Gastroesophageal sphincter (tissue), 4 donors: ENCODE data around the gene PSRC1. TPM values are rescaled to one million over a fixed set of nuclear protein-coding genes. Genes with fewer than 3 reads are reported as not detected.
"Not testable (repeated sequence)": the region's sequence is repeated elsewhere in the genome, so short reads cannot be mapped to it uniquely, and the experiment has no call there.

ENCODE experiments used
- ATAC-seq: fragments of 150-250 bp; one replicate; pipeline ENCODE4 v1.9.1; 2016; ENCODE audit warnings: mild to moderate bottlenecking, moderate library complexity
- H3K27ac ChIP-seq, 4 donors: fragments of 200-600 bp; sonication (generic) in 3 of 4; 1 replicate in 3 of 4; 2 replicates in 1 of 4; pipeline ENCODE4 v1.5.1; 2016 to 2019
- H3K27me3 ChIP-seq: fragments of 200-600 bp; sonication (generic); one replicate; pipeline ENCODE4 v1.5.1; 2019
- H3K36me3 ChIP-seq, 2 donors: fragments of 200-600 bp; sonication (generic); one replicate each; pipeline ENCODE4 v1.5.1; 2019; ENCODE audit warnings: control low read depth in 1 of 2
- H3K4me1 ChIP-seq, 3 donors: fragments of 200-600 bp; sonication (generic); 1 replicate in 2 of 3; 2 replicates in 1 of 3; pipeline ENCODE4 v1.5.1; 2016 to 2019; ENCODE audit warnings: control low read depth in 2 of 3
- H3K4me3 ChIP-seq, 2 donors: fragments of 200-600 bp; sonication (generic); one replicate each; pipeline ENCODE4 v1.5.1; 2019; ENCODE audit warnings: mild to moderate bottlenecking in 1 of 2, moderate library complexity in 1 of 2
- H3K9me3 ChIP-seq, 3 donors: fragments of 200-600 bp; sonication (generic); one replicate each; pipeline ENCODE4 v1.5.1; 2017 to 2019; ENCODE audit warnings: control low read depth in 2 of 3
- EP300 ChIP-seq: sonication (generic); formaldehyde crosslinking; IDR thresholded peaks from one replicate; pipeline ENCODE4 v1.6.1; 2017; ENCODE audit warnings: antibody characterized with exemption, mild to moderate bottlenecking
- POLR2A ChIP-seq, 2 donors: fragments of 450-650 bp; IDR thresholded peaks; one replicate each; pipeline ENCODE4 v1.6.1; 2017; ENCODE audit warnings: antibody characterized with exemption in 2 of 2, mild to moderate bottlenecking in 2 of 2, moderate library complexity in 1 of 2
- POLR2AphosphoS5 ChIP-seq: sonication (generic); formaldehyde crosslinking; IDR thresholded peaks from one replicate; pipeline ENCODE4 v1.6.1; 2017; ENCODE audit warnings: antibody characterized with exemption
- WGBS, 2 donors: methylation state at CpG; one replicate each; pipeline ENCODE4 v1.1.5; 2018; ENCODE audit warnings: low coverage in 1 of 2; 5-methylcytosine and 5-hydroxymethylcytosine counted together
- total RNA-seq, 4 donors: library from RNA; depleted of rRNA; stranded (reverse); fragments of >200 nt; gene quantifications; one replicate each; pipeline ENCODE4 v1.1.0, GENCODE V29; 2016
- TF ChIP-seq, protein P1 (sequence below), 4 experiments: fragments of 200-600 bp in 2 of 4; fragments of 450-650 bp in 2 of 4; sonication (generic) in 1 of 4; IDR thresholded peaks; one replicate each; pipeline ENCODE4 v1.5.1; 2017 to 2019; ENCODE audit warnings: antibody characterized with exemption in 4 of 4, mild to moderate bottlenecking in 2 of 4, moderate library complexity in 2 of 4

PSRC1 gene
- total RNA-seq, 4 donors from 2014 or later, result 6.9 to 26.9 (median 10.3) TPM

DNA sequence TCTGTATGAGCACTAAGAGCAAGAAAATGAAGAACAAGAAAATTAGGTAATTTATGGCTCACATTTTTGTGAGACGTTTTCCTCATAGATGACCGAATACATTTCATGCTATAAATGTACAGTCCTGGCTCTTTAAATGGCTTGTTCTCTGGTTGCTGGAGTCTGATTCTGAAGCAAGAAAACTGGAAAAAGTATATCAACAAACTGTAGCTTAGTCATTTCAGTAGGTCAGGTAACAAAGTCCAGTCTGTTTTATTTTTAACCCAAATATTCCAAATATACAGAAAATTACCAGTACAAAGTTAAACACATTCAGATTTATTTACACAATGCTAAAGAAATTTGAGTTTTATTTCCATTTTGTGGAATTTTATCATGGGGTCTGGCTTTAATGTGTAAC is 26.4 kb upstream of the PSRC1 start:
- Histone ChIP-seq H3K4me3 (no peak overlapping the region), H3K27ac (peak overlapping the region; percentile 30 to 78 (median 70)), H3K4me1 (peaks cover 9 to 88% (median 10%) of the 10 kb centered on the region in 3 donors), H3K9me3 (no peaks in the 10 kb centered on the region), H3K36me3 (peaks cover 0 to 45% of the 10 kb centered on the region in 2 donors), H3K27me3 (no peaks in the 10 kb centered on the region)
- WGBS, 2 donors, result 19 to 24% methylated on average over 2 of the region's 2 CpGs
- TF ChIP-seq, protein P1, sequence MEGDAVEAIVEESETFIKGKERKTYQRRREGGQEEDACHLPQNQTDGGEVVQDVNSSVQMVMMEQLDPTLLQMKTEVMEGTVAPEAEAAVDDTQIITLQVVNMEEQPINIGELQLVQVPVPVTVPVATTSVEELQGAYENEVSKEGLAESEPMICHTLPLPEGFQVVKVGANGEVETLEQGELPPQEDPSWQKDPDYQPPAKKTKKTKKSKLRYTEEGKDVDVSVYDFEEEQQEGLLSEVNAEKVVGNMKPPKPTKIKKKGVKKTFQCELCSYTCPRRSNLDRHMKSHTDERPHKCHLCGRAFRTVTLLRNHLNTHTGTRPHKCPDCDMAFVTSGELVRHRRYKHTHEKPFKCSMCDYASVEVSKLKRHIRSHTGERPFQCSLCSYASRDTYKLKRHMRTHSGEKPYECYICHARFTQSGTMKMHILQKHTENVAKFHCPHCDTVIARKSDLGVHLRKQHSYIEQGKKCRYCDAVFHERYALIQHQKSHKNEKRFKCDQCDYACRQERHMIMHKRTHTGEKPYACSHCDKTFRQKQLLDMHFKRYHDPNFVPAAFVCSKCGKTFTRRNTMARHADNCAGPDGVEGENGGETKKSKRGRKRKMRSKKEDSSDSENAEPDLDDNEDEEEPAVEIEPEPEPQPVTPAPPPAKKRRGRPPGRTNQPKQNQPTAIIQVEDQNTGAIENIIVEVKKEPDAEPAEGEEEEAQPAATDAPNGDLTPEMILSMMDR (IDR thresholded peaks at IDR 0.05), result no peak
- TF ChIP-seq EP300 (no peak), POLR2A (IDR thresholded peaks at IDR 0.05) (no peak), POLR2AphosphoS5 (no peak)
- ATAC-seq, result no peak

DNA sequence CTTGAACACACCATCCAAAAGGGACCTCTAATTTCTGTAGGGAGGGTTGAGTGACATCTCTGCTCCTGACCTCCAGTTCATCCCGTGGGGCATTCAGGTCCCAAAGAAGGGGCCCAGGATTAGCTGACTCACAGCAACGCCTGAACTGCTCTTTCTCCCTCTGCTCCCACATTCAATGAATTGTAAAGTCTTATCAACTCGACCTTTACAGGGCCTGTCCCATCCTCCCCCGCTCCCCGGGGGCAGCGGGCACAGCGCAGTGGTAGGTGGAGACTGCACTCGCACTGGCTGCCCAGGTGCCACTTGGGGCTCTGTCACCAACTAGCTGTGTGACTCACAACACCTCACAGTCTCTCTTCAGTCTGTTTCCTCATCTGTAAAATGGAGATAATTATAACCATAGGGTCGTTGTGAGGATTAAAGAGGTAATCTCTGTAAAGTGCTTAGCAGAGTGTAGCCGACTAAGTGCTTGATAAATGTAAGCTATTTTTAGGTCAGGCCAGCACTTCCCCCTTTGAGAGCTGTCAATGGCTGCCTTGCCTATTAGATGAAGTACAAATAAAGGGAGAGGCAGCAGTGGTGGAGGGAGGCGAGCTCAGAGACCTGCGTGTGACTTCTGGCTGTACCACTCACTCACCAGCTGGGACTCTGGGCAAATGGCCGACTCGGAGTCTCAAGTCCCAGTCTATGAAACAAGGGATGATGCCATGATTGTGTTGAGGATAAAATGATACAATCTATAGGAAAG is 24.5 kb upstream of the PSRC1 start:
- whole genome bisulfite sequencing, 2 donors, result 8 to 39% methylated on average over 2 to 13 of the region's 14 CpGs
- Histone ChIP-seq H3K9me3 (no peaks in the 10 kb centered on the region), H3K36me3 (peaks cover 0 to 26% of the 10 kb centered on the region in 2 donors), H3K27ac (peak overlapping the region; percentile 12 to 78 (median 74)), H3K27me3 (no peaks in the 10 kb centered on the region), H3K4me1 (peaks cover 9 to 89% (median 10%) of the 10 kb centered on the region in 3 donors), H3K4me3 (no peak overlapping the region)
- ATAC-seq, result no peak
- TF ChIP-seq POLR2AphosphoS5 (no peak), EP300 (no peak), POLR2A (IDR thresholded peaks at IDR 0.05) (no peak)
- TF ChIP-seq, protein P1 (IDR thresholded peaks at IDR 0.05), result no peak

DNA sequence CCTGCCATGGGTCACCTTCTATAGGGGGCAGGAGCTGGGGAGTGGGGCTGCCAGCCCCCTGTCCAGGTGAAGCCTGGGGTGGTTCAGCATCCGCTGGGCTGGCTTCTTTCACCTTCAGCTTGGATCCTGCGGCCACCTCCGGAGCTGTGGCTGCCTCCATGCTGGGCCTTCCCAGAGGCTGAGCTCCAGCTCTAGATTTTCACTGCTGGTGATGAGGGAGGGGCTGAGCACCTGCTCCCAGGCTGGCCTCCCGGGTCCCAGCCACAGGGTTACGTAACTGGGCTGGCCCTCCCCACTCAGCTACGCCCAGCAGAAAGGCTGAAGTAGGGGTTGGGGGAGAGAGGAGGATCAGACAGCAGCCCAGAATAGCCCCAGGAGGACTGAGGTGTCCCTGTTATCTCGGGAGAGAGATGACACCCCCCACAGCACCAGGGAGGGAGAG is 23.9 kb upstream of the PSRC1 start, which contains the start of gene MYBPHL:
MYBPHL (minus strand) TSS at position 180 of the 442 bp plus-strand sequence; CDS start at position 160, 20 bp downstream.
- Histone ChIP-seq H3K4me3 (no peak within 1 kb of the TSS), H3K4me1 (peaks cover 9 to 88% (median 10%) of the 10 kb centered on the region in 3 donors), H3K27me3 (no peaks in the 10 kb centered on the region), H3K27ac (peak within 1 kb of the TSS; percentile 27 to 78 (median 74)), H3K36me3 (peaks cover 0 to 20% of the 10 kb centered on the region in 2 donors), H3K9me3 (no peaks in the 10 kb centered on the region)
- ATAC-seq, result no peak
- no CpG with 5 or more reads among the region's 7 CpGs for WGBS, 2 donors
- TF ChIP-seq EP300 (no peak), POLR2AphosphoS5 (no peak), POLR2A (IDR thresholded peaks at IDR 0.05) (no peak)
- TF ChIP-seq, protein P1 (IDR thresholded peaks at IDR 0.05), result no peak

DNA sequence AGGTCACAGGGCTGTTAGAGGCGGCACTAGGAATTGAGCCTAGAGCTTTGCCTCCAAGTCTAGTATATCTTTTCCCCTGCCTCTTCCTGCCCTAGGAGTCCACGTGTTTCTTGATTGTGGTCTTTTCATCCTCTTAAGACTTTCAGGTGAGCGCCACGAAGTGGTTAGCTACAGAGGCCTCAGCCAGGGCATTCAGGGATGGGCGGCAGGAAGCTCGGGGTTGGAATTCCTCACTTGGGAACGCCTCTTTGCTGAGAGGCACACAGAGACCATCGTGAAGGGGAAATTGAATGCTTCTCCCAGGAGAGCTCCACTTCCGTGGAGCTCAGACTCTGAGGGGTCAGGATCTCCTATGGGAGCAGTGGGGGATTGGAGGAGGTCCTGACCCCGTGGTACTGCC is 23.0 kb upstream of the PSRC1 start:
- not testable (repeated sequence) for H3K4me3 ChIP-seq, H3K9me3 ChIP-seq, H3K27me3 ChIP-seq, ATAC-seq
- WGBS, 2 donors, result 8 to 30% methylated on average over 2 to 3 of the region's 10 CpGs
- Histone ChIP-seq H3K36me3 (peaks cover 0 to 13% of the 10 kb centered on the region in 2 donors), H3K27ac (peak overlapping the region; percentile 27 to 78 (median 74)), H3K4me1 (peaks cover 9 to 80% (median 10%) of the 10 kb centered on the region in 3 donors)

DNA sequence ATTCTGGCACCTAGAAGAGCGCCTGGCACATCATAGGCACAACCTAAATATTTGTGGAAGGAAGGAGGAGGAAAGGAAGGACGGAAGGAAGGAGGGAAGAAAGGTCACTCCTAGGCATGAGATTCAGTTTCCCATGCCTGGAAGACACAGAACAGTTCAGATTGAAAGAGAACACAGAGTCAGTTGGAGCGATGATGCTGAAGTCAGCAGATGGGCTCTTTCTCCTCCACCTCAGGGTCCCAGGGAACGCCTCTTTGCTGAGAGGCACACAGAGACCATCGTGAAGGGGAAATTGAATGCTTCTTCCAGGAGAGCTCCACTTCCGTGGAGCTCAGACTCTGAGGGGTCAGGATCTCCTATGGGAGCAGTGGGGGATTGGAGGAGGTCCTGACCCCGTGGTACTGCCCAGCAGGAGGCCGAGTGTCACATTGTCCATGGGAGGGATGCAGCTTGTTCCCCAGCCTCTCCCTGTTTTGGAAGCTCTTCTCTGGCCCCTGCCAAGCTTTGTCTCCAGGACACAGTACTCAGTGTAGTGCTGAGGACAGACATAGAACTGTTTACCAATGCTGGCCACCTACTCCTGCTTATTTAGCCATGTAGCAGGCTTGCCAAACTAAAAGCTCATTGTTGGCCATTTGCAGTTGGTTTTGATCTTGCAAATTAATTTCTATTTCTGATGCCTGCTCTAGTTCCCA is 21.4 kb upstream of the PSRC1 start:
- H3K4me1 ChIP-seq, result peaks cover 5 to 75% (median 14%) of the 10 kb centered on the region in 3 donors
- TF ChIP-seq POLR2AphosphoS5, result peak; percentile 3
- TF ChIP-seq, protein P1 (IDR thresholded peaks at IDR 0.05), result peak in 1 of 4 experiments; percentile 15
- no peak for TF ChIP-seq EP300
- TF ChIP-seq POLR2A (IDR thresholded peaks at IDR 0.05), result no peak
- 33 to 34% methylated on average over 2 to 6 of the region's 8 CpGs for WGBS, 2 donors
- H3K9me3 ChIP-seq, result no peaks in the 10 kb centered on the region
- peak; percentile 26 for ATAC-seq
- no peak overlapping the region for H3K4me3 ChIP-seq
- H3K36me3 ChIP-seq, result no peaks in the 10 kb centered on the region
- H3K27me3 ChIP-seq, result no peaks in the 10 kb centered on the region
- peak overlapping the region; percentile 54 to 78 (median 78) for H3K27ac ChIP-seq
